Nephron progenitor cell (in vitro differentiated cells): Measurements from ENCODE around the gene MAST4.

ENCODE experiments used
- DNase-seq: peaks from one replicate; pipeline ENCODE4 v3.0.0; 2021
- H3K27ac Mint-ChIP-seq: 2 replicates; pipeline ENCODE4 v1.8.0; 2021; ENCODE audit warnings: mild to moderate bottlenecking, moderate library complexity, mixed read lengths
- H3K27me3 Mint-ChIP-seq: 2 replicates; pipeline ENCODE4 v1.8.0; 2021; ENCODE audit warnings: mild to moderate bottlenecking, low read depth, mixed read lengths; ENCODE audit not compliant: poor library complexity
- H3K36me3 Mint-ChIP-seq: 2 replicates; pipeline ENCODE4 v1.8.0; 2021; ENCODE audit warnings: low read depth, mixed read lengths
- H3K4me1 Mint-ChIP-seq: 2 replicates; pipeline ENCODE4 v1.8.0; 2021; ENCODE audit warnings: mixed read lengths
- H3K4me3 Mint-ChIP-seq: 2 replicates; pipeline ENCODE4 v1.8.0; 2021; ENCODE audit warnings: mild to moderate bottlenecking, moderate library complexity, mixed read lengths
- H3K9me3 Mint-ChIP-seq: 2 replicates; pipeline ENCODE4 v1.8.0; 2021; ENCODE audit warnings: mild to moderate bottlenecking, moderate library complexity, mixed read lengths
- CTCF ChIP-seq: fragments of 200-600 bp; sonication (generic); IDR thresholded peaks from 2 replicates; pipeline ENCODE4 v1.5.0; 2021; ENCODE audit warnings: antibody characterized with exemption

Gene MAST4

GRCh38 chr5:67133776-67134175 lies 537.6 kb downstream of the MAST4 start:
- Mint-ChIP-seq H3K4me1 (peaks cover 32% of the 10 kb centered on the region), H3K4me3 (no peak overlapping the region), H3K9me3 (no peaks in the 10 kb centered on the region), H3K27ac (no peak overlapping the region), H3K27me3 (no peaks in the 10 kb centered on the region), H3K36me3 (peaks cover 28% of the 10 kb centered on the region)
- TF ChIP-seq CTCF, result no peak
- DNase-seq, result no peak

- H3K27ac Mint-ChIP-seq, result no peak overlapping the region
- DNase-seq, result no peak
- peaks cover 3% of the 10 kb centered on the region for H3K27me3 Mint-ChIP-seq
- H3K4me3 Mint-ChIP-seq, result no peak overlapping the region
- no peaks in the 10 kb centered on the region for H3K9me3 Mint-ChIP-seq
- no peak for TF ChIP-seq CTCF
- peaks cover 49% of the 10 kb centered on the region for H3K4me1 Mint-ChIP-seq
- H3K36me3 Mint-ChIP-seq, result peaks cover 20% of the 10 kb centered on the region
Observed at GRCh38 chr5:67135381-67135984, 539.3 kb downstream of the MAST4 start.

DNA sequence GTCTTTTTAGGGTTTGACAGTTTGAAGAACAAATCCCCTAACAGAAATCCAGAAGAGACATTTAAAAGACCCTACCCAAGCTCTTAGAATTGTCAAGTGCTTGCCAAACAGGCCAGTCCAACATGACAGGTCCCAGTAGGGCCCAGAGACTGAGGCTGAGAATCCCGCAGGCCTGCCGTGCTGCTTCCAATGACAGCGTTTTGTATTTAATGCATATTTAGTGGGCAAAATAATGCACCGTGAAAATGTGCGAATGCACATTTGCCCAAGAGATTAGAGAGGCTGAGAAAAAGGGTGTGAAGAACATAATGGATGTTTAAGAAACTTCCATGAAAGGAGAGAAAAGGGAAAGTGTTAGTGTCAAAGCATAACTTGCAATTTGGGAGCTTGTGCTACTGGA lies 542.8 kb downstream of the MAST4 start:
- peaks cover 52% of the 10 kb centered on the region for H3K4me1 Mint-ChIP-seq
- no peaks in the 10 kb centered on the region for H3K9me3 Mint-ChIP-seq
- H3K36me3 Mint-ChIP-seq, result peaks cover 38% of the 10 kb centered on the region

GRCh38 chr5:67140413-67140812 lies 544.2 kb downstream of the MAST4 start:
- H3K9me3 Mint-ChIP-seq, result no peaks in the 10 kb centered on the region
- H3K4me1 Mint-ChIP-seq, result peaks cover 61% of the 10 kb centered on the region
- H3K27ac Mint-ChIP-seq, result no peak overlapping the region
- peaks cover 45% of the 10 kb centered on the region for H3K36me3 Mint-ChIP-seq
- no peak for TF ChIP-seq CTCF
- H3K27me3 Mint-ChIP-seq, result peaks cover 15% of the 10 kb centered on the region
- no peak overlapping the region for H3K4me3 Mint-ChIP-seq
- DNase-seq, result no peak

More for the DNA sequence above, 542.8 kb downstream of the MAST4 start:
- no peak for DNase-seq
- Mint-ChIP-seq H3K27me3 (peaks cover 12% of the 10 kb centered on the region), H3K27ac (peak overlapping the region; percentile 50), H3K4me3 (no peak overlapping the region)
- no peak for TF ChIP-seq CTCF

GRCh38 chr5:67141644-67142043 lies 545.5 kb downstream of the MAST4 start:
- Mint-ChIP-seq H3K36me3 (peaks cover 44% of the 10 kb centered on the region), H3K4me1 (peaks cover 57% of the 10 kb centered on the region), H3K4me3 (no peak overlapping the region), H3K27ac (no peak overlapping the region), H3K27me3 (peaks cover 17% of the 10 kb centered on the region), H3K9me3 (no peaks in the 10 kb centered on the region)
- no peak for DNase-seq
- no peak for TF ChIP-seq CTCF

DNA sequence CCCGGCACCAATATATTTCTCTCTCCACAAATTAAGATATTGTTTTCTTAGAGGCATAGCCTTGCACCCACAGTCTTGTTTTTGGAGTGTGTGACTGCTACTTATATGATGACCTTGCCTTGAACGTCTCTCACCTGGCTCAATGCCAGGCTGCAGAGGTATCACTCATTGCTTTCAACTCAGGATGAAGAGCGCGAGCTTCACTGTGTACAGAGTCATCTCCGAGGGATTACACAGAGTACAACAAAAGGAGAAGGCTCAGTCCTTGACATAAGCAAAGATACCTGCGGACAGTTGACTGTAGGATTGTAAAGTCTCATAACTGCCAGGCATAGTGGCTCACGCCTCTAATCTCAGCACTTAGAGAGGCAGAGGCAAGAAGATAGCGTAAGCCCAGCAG lies 546.6 kb downstream of the MAST4 start:
- DNase-seq, result no peak
- Mint-ChIP-seq H3K4me3 (no peak overlapping the region), H3K4me1 (peaks cover 58% of the 10 kb centered on the region), H3K27ac (no peak overlapping the region), H3K27me3 (peaks cover 17% of the 10 kb centered on the region), H3K36me3 (peaks cover 53% of the 10 kb centered on the region), H3K9me3 (no peaks in the 10 kb centered on the region)
- TF ChIP-seq CTCF, result no peak
